A549 (cell line): Measurements from ENCODE around the gene PLCB1.
"Not testable (repeated sequence)": the region's sequence is repeated elsewhere in the genome, so short reads cannot be mapped to it uniquely, and the experiment has no call there.

ENCODE experiments used
- GATA3 ChIP-seq: IDR thresholded peaks from 2 replicates; pipeline ENCODE4 v1.6.1; 2012; ENCODE audit warnings: borderline replicate concordance
- ZNF302 ChIP-seq: fragments of 250-450 bp; sonication (Bioruptor Pico); IDR thresholded peaks from 2 replicates; pipeline ENCODE4 v1.9.0; 2021; ENCODE audit warnings: inconsistent platforms, mild to moderate bottlenecking, moderate library complexity

- TF ChIP-seq ZNF302 (CRISPR knock-in tag); GATA3: not testable (repeated sequence)
Observed at GRCh38 chr20:8644468-8644867, 512.4 kb downstream of the PLCB1 start.
